Esophagus muscularis mucosa (tissue), 4 donors: ENCODE results near the gene TECTA.

Experiments used
- EP300 ChIP-seq: sonication (generic); formaldehyde crosslinking; IDR thresholded peaks from one replicate; pipeline ENCODE4 v1.6.1; 2017; ENCODE audit warnings: antibody characterized with exemption
- POLR2A ChIP-seq: fragments of 450-650 bp; IDR thresholded peaks from one replicate; pipeline ENCODE4 v1.6.1; 2017; ENCODE audit warnings: antibody characterized with exemption, moderate library complexity, mild to moderate bottlenecking, low read depth
- POLR2AphosphoS5 ChIP-seq, 2 donors: sonication (generic); formaldehyde crosslinking; IDR thresholded peaks; one replicate each; pipeline ENCODE4 v1.6.1; 2017; ENCODE audit warnings: antibody characterized with exemption in 2 of 2
- TF ChIP-seq, protein P1 (sequence below), 3 experiments: fragments of 200-600 bp in 2 of 3; fragments of 450-650 bp in 1 of 3; sonication (generic) in 2 of 3; IDR thresholded peaks; one replicate each; pipeline ENCODE4 v1.5.1; 2017 to 2019; ENCODE audit warnings: antibody characterized with exemption in 3 of 3, mild to moderate bottlenecking in 2 of 3, moderate library complexity in 1 of 3

DNA sequence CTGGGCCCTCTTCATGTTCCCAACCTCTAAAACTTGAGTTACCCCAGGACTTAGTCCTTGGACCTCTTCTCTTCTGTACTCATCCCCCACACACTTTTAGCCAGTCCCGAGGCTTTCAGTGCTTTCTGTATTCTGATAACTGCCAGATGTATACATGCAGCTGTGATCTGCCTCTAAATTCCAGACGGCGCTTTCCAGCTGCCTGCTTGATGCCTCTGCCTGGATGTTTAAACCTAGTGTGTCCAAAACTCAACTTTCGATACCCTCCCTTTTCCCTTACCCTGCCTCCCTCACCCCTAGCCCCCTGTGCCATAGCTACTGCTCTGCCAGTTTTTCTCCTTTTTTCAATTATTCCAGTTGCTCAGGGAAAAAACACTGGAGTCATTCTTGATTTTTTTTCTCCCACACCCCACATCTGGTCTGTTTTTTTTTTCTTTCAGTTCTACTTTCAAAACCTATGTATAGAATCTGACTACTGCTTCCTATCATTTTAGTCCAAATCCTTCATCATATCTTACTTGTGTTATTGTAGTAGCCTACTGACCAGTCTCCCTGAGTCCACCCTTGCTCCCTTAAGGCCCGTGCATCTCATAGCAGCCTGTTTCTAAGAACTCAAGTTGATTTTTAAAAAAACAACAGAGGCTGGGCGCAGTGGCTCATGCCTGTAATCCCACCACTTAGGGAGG lies 32.9 kb upstream of the TECTA start:
- TF ChIP-seq, protein P1, sequence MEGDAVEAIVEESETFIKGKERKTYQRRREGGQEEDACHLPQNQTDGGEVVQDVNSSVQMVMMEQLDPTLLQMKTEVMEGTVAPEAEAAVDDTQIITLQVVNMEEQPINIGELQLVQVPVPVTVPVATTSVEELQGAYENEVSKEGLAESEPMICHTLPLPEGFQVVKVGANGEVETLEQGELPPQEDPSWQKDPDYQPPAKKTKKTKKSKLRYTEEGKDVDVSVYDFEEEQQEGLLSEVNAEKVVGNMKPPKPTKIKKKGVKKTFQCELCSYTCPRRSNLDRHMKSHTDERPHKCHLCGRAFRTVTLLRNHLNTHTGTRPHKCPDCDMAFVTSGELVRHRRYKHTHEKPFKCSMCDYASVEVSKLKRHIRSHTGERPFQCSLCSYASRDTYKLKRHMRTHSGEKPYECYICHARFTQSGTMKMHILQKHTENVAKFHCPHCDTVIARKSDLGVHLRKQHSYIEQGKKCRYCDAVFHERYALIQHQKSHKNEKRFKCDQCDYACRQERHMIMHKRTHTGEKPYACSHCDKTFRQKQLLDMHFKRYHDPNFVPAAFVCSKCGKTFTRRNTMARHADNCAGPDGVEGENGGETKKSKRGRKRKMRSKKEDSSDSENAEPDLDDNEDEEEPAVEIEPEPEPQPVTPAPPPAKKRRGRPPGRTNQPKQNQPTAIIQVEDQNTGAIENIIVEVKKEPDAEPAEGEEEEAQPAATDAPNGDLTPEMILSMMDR (IDR thresholded peaks at IDR 0.05): no peak
- TF ChIP-seq POLR2A: no peak
- no peak for TF ChIP-seq POLR2AphosphoS5 (IDR thresholded peaks at IDR 0.05)
- no peak for TF ChIP-seq EP300
